Choroid plexus epithelial cell (primary cell): ENCODE measurements around the gene TAS2R4.

Source experiments
- DNase-seq: peaks from one replicate; pipeline ENCODE4 v3.0.0-alpha.2; 2010; ENCODE audit warnings: low read depth
- H3K4me3 ChIP-seq: 2 replicates; pipeline ENCODE4 v1.5.1; 2011; ENCODE audit warnings: low read depth, mild to moderate bottlenecking, control low read depth, low read length, moderate library complexity
- CTCF ChIP-seq: conservative IDR thresholded peaks from 2 replicates; pipeline ENCODE4 v1.5.1; 2011; ENCODE audit warnings: low read depth, mild to moderate bottlenecking, control low read depth, inconsistent platforms, low read length, moderate library complexity

TAS2R4 gene

GRCh38 chr7:141776374-141776773 lies at the start of gene TAS2R4:
TAS2R4 (plus strand) TSS chr7:141776674; CDS start chr7:141778489, 1,815 bp downstream.
- TF ChIP-seq CTCF: no peak

GRCh38 chr7:141729020-141729419 lies 47.5 kb upstream of the TAS2R4 start:
- no peak for DNase-seq
- no peak for TF ChIP-seq CTCF
- H3K4me3 ChIP-seq: no peak overlapping the region

More at GRCh38 chr7:141776374-141776773, at the start of gene TAS2R4:
- H3K4me3 ChIP-seq: no peak within 1 kb of the TSS
- DNase-seq: no peak

- no peak for TF ChIP-seq CTCF
- H3K4me3 ChIP-seq: no peak overlapping the region
- peak; percentile 28 for DNase-seq
These were observed 44.9 kb upstream of the TAS2R4 start for GRCh38 chr7:141731476-141732149.

GRCh38 chr7:141737118-141737835 lies 39.2 kb upstream of the TAS2R4 start:
- peak; percentile 42 for DNase-seq

GRCh38 chr7:141737836-141738591 lies 38.5 kb upstream of the TAS2R4 start, which contains the start of gene SSBP1:
SSBP1 (plus strand) TSS chr7:141738358; CDS start chr7:141739167, 809 bp downstream.
- peak; percentile 99 for DNase-seq
- peak; percentile 76 for TF ChIP-seq CTCF
- peak within 1 kb of the TSS; percentile 71 for H3K4me3 ChIP-seq

More at GRCh38 chr7:141737118-141737835, 39.2 kb upstream of the TAS2R4 start:
- H3K4me3 ChIP-seq: peak overlapping the region; percentile 71
- TF ChIP-seq CTCF: no peak

GRCh38 chr7:141738592-141739013 lies 37.9 kb upstream of the TAS2R4 start:
- no peak for DNase-seq
- peak; percentile 52 for TF ChIP-seq CTCF
- H3K4me3 ChIP-seq: peak overlapping the region; percentile 71
